Hepatocyte (in vitro differentiated cells): ENCODE results near the gene ZMYM4.

Experiments used
- EZH2 ChIP-seq: fragments of 200-600 bp; sonication (generic); IDR thresholded peaks from 2 replicates; pipeline ENCODE4 v1.6.1; 2016; ENCODE audit warnings: antibody characterized with exemption, mild to moderate bottlenecking, borderline replicate concordance
- EZH2phosphoT487 ChIP-seq: fragments of 200-600 bp; sonication (generic); IDR thresholded peaks from one replicate; pipeline ENCODE4 v1.6.1; 2018; ENCODE audit warnings: antibody characterized with exemption, mild to moderate bottlenecking, low read depth, moderate library complexity; ENCODE audit not compliant: unreplicated experiment, severe bottlenecking
- TF ChIP-seq, protein P1 (sequence below): fragments of 200-600 bp; sonication (generic); IDR thresholded peaks from 2 replicates; pipeline ENCODE4 v1.5.1; 2016; ENCODE audit warnings: antibody characterized with exemption, mild to moderate bottlenecking; ENCODE audit not compliant: poor library complexity

DNA sequence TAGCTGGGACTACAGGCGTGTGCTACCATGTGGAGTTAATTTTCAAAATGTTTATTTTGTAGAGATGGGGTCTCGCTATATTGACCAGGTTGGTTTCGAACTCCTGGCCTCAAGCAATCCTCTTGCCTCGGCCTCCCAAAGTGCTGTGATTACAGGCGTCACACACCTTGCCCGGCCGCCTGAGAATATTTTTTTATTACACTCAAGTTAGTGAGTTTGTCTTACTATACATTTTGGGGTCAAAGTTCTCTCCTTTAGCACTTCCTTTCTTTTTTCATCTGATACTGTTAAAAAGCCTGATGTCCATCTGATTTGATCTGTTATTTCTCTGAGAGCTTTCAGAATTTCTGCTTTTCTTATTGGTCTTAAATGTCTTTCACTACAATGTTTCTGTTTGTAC lies 159.9 kb downstream of the ZMYM4 start:
- TF ChIP-seq EZH2phosphoT487 (no peak), EZH2 (no peak)
- TF ChIP-seq, protein P1, sequence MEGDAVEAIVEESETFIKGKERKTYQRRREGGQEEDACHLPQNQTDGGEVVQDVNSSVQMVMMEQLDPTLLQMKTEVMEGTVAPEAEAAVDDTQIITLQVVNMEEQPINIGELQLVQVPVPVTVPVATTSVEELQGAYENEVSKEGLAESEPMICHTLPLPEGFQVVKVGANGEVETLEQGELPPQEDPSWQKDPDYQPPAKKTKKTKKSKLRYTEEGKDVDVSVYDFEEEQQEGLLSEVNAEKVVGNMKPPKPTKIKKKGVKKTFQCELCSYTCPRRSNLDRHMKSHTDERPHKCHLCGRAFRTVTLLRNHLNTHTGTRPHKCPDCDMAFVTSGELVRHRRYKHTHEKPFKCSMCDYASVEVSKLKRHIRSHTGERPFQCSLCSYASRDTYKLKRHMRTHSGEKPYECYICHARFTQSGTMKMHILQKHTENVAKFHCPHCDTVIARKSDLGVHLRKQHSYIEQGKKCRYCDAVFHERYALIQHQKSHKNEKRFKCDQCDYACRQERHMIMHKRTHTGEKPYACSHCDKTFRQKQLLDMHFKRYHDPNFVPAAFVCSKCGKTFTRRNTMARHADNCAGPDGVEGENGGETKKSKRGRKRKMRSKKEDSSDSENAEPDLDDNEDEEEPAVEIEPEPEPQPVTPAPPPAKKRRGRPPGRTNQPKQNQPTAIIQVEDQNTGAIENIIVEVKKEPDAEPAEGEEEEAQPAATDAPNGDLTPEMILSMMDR: no peak
